GM19324 (cell line): ENCODE results near the gene WDR35.

Source experiments
- ATAC-seq: cut with Tn5 transposase; IDR thresholded peaks from one replicate; pipeline ENCODE4 v1.9.1; 2021; ENCODE audit warnings: mild to moderate bottlenecking, moderate library complexity; ENCODE audit not compliant: unreplicated experiment, low FRiP score

Gene WDR35

DNA sequence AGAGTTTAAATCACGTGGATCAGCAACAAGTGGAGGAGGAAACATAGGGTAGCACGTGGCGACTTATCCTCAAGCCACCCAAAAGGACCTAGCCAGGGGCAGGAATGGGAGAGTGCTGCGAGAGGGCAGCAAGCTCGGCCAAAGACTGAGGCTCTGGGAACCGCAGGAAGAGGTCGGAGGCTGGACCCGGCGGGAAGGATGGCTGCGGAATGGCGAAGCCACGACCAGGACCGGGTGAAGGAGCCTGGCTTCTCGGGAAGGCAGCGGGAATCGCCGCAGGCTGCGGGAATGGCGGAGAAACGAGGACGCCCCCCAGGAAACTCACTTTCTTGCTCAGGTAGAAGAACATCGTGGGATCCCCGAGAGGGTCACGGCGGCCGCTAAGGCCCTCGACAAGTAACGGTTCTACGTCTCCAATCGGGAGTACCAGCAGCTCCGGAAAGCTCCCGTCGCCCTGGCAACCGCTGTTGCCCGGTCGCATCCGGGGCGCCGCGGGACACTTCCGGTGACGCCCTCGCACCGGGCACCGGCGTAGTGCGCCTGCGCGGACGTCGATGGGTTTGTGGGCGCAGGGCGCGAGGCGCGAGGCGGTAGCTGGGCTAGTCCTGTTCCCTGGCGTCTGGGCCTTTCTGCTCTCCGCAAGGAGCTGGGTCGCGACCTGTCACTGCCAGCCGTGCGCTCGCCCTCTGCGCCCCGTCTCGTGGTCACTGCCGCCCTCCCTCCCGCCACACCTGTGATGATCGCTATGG lies at the start of gene WDR35:
TSS of gene WDR35 (minus strand) at position 439 of the 749 bp plus-strand sequence. CDS start at position 349, 90 bp downstream.
- peak; percentile 93 for ATAC-seq

DNA sequence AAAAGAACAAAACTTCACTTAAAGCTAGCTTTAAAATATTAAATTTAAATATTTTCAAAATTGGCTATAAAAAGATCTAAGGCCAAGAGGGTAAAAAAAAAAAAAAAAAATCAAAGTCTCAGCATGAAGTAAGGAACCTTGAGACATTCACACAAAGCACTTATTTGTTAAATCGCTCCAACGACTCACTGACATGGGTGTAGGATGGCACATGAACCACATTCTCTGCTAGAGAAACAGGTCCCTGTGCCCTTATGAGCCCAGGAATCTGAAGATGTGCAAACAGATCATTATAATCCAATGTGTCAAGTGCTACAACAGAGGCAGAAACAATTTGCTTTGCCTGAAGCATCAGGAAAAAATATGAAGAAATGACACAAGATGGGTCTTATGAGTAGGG lies 47.8 kb upstream of the WDR35 start:
- no peak for ATAC-seq

DNA sequence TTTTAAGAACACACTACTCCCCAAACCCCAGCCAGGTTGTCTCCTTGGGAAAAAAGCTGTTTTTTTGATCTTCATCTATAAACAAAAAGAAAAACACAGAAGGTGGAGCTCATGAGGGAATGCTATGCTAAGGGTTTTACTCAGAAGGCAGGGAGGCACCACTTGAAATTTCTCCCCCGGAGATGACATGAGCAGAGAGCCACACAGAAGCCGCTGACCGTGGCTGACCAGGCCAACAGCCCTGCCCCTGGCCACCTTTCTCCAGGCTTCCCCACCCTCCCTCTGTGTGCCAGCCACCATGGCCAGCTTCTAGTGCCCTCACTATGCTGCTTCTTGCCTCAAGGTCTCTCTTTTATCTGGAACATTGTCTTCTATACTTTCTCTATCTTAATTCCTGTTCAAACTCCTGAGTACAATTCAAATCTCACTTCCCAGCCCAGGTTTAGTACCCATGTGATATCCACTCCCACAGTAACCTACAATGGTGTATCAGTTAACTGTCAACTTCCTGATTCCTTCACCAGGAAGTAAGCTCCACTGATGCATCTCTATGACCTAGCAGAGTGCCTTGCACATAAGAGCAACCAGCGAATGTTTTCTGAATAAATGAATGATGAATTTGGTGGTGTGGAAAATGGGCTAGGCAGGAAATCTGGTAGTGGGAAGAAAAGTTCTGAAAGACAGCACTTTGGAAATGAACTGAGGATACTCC lies 46.2 kb upstream of the WDR35 start:
- ATAC-seq: no peak

DNA sequence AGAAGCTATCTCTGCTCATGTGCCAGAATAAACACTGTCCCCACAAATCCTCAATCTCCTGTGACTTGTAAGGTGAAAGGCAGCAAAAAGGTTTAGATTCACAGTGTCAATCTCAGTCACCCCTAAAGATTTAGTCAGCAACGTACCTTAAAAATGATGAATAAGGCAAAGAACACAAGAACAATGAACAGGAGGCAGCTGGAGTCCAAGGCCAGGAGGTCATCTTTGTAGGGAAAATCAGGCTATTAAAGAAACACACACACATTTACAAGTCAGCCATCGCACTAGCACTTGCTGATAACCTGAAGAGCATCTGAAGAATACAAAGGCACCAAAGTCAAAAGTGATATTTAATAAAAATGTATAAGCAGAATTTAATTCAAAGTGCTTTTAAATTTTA lies 44.9 kb upstream of the WDR35 start:
- ATAC-seq: no peak

DNA sequence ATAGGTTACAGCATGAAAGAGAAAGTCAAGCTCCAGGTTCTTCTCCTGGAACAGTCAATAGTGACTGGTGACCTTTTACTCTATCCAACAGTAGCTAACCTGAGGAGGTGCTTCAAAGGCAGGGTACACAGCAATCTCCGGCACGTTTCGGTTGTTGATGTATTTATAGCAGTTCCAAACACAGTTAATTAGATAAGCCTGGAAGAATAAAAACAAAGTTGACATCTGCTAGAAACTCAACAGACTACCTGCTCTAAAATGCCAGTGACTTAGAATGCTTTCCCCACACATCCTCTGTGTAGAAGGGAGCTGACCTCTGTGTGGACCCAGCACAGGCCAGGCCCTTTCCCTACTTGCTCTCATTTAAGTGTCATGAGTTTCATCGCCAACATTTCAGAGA lies 44.3 kb upstream of the WDR35 start:
- ATAC-seq: no peak

DNA sequence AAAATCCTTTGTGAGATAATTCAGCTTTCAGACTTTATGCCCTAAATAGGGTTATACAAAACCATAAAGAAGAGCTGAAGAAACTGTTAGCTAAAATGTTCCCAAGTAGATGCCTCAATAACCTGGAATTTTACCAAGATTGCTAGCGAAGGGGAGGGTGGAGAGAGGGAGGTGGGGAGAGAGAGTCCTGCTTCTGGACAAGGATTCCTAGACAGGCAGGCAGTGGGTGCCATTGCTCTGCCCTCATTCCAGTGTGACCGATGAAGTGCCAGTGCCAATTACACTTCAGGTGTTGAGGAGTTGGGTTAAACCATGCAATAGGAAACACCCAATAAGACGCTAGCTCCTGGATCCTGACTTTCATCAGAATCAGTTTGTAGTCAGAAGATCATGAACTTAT lies 43.4 kb upstream of the WDR35 start:
- ATAC-seq: no peak

DNA sequence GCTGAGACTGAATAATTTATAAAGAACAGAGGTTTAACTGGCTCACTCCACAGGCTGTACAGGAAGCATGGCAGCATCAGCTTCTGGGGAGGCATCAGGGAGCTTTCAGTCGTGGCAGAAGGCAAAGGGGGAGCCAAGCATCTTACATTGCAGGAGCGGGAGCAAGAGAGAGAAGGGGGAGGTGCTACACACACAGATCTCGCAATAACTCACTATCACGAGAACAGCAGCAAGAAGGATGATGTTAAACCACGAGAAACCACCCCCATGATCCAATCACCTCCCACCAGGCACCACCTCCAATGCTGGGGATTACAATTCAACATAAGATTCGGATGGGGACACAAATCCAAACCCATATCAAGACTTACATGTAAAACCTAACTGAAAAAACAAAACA lies 40.3 kb upstream of the WDR35 start:
- ATAC-seq: no peak

DNA sequence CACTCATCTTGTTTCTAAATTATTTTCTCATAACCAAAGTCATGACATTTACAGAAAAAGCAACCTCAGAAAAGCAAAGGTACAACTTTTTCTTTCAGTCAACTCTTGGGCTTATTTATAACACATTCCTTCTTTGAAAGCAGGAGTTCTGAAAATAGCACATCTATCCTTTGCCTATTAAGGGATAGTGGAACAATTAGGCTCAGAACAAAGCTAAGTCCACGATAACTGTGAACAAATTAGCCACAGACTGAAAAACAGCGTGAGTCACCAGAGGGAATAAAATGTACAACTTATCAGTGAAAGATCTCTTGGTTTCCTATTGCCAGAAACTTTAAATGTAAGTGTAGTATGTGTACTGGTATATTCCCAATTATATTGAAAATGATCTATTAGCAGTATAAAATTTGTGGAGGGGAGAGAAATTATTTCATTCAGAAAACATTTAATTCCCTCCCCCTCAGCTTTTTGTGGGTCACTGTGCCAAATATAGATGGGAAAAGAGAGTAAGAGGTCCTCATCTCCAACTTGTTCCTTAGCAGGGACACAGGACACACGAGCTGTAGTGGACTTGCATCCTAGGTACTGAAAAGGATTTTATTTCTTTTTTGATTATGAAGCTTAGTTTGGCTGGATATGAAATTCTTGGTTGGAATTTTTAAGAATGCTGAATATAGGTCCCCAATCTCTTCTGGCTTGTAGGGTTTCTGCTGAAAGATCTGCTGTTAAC lies 38.0 kb upstream of the WDR35 start:
- no peak for ATAC-seq

DNA sequence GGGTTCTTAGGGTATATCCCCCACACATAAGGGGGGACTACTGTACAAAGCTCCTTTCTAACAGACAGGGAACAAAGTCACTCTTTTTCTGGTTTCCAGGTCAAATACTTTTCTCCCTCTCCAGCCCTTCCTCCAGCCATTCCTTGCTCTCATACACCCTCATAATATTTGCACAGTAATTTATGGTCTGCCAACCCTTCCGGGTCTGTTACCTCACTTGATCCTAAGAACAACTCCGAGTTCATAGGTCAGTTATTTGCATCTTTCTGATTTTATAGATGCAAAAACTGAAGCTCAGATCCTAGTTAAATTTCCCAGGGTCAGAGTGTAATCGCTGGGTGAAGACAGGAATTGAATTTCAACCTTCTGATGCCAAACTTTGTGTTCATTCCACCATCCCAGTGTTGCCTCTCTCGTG lies 37.4 kb upstream of the WDR35 start:
- ATAC-seq: no peak

DNA sequence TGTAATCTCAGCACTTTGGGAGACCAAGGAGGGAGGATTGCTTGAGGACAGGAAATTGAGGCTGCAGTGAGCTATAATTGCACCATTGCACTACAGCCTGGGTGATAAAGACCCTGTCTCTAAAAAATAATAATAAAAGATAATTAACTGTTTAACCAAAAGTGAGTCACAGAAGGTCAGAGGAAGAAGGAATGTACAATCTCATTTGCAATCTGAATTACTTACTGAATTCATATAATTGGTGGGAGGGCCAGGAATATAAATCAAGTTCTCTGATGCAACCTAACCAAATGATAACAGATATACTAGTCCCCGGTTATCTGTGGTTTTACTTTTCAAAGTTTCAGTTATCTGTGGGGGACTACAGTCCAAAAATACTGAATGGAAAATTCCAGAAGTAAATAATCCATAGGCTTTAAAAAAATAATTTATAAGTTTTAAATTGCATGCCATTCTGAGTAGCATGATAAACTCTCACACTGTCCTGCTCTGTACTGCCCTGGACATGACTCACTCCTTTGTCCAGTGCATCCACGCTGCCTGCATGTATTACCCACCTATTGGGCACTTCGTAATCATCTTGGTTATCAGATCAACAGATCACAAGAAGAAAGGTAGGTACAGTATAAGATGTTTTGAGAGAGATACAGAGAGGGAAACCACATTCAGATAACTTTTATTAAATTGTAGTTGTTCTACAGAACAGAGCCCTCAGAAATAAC lies 35.3 kb upstream of the WDR35 start:
- ATAC-seq: no peak

DNA sequence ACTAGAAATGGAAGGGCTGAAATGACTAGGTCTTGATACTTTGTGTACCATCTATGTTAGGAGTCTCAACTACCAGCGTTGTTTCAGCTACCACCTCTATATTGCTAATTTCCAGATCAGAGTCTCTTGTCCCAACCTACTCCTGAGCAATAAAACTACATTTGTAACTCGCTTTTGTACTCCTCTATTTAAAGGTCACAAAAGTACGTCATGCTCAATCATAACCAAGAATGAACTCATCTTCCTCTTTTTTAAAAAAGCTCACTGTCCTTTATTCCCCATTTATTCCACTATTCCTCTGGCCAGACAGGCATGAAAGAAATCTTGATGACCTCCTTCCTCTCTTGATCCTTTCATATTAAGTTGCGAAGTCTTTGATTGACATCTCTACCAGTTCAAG lies 33.8 kb upstream of the WDR35 start:
- no peak for ATAC-seq

DNA sequence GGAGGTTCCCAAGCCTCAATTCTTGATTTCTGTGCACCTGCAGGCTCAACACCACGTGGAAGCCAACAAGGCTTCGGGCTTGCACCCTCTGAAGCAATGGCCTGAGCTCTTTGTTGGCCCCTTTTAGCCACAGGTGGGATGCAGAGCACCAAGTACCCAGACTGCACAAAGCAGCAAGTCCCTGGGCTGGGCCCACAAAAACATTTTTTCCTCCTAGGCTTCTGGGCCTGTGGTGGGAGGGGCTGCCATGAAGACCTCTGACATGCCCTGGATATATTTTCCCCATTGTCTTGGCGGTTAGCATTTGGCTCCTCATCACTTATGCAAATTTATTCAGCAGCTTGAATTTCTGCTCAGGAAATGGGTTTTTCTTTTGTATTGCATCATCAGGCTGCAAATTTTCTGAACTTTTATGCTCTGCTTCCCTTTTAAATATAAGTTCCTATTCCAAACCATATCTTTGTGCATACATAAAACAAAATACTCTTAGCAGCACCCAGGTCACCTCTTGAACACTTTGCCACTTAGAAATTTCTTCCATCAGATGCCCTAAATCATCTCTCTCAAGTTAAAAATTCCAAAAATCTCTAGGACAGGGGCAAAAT lies 31.6 kb upstream of the WDR35 start:
- ATAC-seq: no peak

DNA sequence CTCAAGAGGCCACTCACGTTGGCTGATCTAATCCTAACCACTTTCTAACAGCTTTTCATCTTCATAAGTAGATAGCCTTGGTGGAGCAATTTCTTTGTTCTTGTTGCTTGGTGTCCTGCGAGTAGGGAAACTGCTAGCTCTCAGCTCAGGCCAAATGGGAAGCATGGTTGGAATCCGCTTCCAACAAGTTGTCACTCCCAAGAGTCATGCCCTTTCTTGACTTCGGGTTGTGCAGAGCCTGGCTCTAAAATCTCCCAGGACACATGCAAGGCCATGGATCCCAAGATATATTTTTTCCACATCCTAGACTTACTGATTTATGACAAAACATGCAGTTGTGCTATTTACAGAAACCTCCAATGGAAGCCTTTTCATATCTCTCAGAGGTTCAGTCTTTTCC lies 29.8 kb upstream of the WDR35 start:
- ATAC-seq: no peak

DNA sequence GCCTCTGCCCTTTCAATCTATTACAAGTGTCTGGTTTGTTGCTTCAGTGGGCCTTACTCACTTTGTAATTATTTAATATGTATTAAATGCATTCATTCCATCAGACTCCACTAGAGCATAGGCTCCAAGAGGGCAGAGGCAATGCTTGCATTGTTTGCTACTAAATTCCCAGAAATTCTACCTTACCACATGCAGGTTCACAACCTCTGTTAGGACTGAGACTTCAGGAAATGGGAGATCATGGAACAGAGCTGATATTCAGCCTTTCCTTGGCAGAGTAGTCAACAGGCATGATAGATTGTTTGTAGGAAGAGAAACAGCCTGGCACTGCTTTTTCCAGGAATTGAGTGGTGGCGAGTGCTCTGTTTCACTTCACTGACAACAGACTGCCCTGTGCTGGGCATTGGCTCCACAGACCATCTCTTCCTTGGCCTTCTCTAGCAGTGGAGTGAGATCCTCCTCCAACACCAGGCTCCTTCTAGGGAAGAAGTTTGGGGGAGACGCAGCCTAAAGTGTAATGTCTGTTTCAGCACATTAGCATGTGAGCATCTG lies 28.8 kb upstream of the WDR35 start:
- ATAC-seq: no peak

DNA sequence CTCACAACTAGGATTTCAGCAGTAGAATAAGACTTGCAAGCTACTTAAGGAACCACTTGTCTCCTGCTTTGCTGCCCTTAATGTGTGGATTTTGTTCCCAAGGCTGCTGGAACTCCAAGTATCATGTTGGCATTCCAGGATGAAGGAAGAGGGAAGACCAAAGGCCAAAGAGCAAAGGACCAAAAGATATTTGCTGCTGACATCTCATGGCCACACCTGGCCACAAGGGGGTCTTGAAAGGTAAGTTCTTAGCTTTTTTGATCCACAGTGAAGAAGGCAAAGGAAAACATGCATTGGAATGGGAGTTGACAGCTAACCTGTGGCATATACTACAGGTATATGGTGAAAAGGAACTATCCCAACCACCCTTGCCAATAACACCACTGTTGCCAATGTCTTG lies 26.4 kb upstream of the WDR35 start:
- ATAC-seq: no peak

DNA sequence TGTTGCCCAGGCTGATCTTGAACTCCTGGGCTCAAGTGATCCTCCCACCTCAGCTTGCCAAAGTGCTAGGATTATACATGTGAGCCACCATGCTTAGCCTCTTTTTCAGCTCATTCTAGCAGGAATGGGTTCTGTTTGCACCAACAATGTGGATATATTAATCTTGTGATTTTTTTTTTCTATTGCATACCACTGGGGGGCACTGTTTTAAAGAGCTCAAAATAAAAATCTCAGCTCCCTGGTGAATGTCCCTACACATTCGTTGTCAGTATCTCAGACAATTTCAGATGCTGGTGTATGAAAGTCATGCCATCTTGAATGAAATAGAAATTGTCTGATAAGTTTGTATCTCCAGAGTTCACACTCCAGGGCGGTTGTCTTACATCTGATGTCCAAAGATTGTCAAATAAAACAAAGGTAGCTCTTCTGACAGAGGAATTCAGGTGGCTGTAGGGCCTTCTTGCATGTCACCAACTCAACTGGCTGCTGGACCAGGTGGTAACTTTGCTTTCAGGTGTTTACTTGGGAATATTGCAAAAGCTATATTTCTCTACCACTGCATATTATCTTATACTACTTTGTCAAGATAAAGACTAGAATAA lies 25.7 kb upstream of the WDR35 start:
- ATAC-seq: no peak

DNA sequence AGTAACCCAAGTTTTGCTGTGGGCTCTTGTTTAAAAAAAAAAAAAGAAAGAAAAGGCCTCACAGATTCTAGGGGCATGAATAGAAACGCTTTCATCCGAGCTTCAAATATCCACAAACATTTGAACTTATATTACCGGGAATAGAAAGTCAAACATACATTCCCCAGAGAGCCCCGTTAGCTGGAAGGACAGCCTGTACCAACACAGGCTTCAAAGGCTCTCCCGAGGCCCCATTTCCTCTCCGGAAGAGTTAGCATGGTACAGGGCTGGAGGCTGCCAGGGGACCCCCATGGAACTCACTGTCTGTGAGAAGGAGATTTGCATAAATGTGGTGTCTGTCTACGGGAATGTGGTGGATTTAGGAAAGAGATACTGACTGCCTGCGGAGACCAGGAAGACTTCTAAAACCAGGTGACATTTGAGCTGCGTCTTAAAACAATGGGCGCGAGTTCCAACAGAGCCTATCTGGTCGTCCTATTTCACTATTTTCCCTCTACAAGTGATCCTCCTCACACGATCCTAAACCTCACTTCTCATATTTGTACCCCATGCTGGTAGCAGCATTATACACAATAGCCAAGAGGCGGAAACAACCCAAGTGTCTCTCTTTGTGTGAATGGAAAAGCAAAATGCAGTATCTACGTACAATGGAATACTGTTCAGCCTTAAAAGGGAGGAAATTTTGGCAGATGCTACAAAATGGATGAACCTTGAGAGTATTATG lies 23.4 kb upstream of the WDR35 start:
- no peak for ATAC-seq

DNA sequence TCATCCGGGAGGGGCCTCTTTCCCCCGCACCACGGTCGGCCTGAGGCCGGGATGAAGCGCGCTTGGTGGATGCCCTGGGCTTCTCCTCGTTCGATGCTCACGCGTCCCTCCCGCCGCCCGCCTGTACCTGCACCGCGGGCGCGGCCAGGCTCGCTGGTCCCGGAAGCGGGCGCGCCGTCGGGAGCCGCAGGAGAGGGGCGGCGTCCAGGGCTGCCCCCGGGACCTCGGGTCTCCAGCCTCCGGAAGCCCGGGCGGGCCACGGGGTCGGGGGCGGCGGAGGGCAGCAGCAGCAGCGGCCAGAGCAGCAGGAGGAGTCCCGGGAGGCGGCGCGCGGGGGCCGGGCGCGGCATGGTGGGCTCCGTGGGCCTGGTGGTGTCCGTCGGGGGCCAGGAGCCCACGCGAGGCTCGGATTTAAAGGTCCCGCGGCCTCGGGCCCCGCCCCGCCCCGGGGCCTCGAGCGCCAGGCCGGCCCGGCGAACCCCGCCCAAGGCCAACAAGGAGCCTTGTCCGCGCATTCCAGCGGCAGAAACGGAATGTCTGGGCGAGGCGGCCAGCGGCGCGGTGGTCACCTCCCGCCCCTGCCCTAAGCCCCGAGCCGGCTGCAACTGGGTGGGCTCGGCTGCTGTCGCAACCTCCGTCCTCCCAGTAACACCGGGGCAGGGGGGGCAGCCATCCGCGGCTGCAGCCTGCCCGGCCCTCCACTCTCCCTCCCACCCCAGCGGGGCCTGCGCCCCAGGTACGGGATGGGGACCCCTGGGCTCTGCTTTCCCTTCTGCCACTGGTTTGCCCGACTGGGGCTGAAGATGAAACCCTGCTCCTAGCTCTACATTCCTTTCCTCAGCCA lies 22.6 kb upstream of the WDR35 start, which contains the start of gene MATN3:
TSS of gene MATN3 (minus strand) at position 387 of the 844 bp plus-strand sequence. CDS start at position 350, 37 bp downstream.
- no peak for ATAC-seq
